Keratinocyte (primary cell): ENCODE data around the gene PAX5.

Source experiments
- CTCF ChIP-seq, 3 experiments: IDR thresholded peaks in 1 of 3; conservative IDR thresholded peaks in 1 of 3; optimal IDR thresholded peaks in 1 of 3; 2 replicates in 2 of 3; 3 replicates in 1 of 3; pipeline versions ENCODE3 to v1.5.1; 2011; ENCODE audit warnings: low read length in 3 of 3, mild to moderate bottlenecking in 3 of 3, moderate library complexity in 2 of 3, control low read depth in 1 of 3, inconsistent platforms in 1 of 3; ENCODE audit not compliant: insufficient read depth in 2 of 3; ENCODE audit errors: extremely low read depth in 1 of 3
- EZH2 ChIP-seq: IDR thresholded peaks from one replicate; pipeline ENCODE4 v1.6.1; 2012; ENCODE audit warnings: inconsistent platforms, mild to moderate bottlenecking, low read length, moderate library complexity

- TF ChIP-seq CTCF (optimal IDR thresholded peaks at IDR 0.05 in 1 of 3, IDR thresholded peaks at IDR 0.05 in 1 of 3, conservative IDR thresholded peaks at IDR 0.05 in 1 of 3; ENCODE audit: extremely low read depth in 1 of 3, insufficient read depth in 2 of 3, low read length in 3 of 3) = peak in 1 of 3 experiments; percentile 3
- TF ChIP-seq EZH2 = no peak
Observed at GRCh38 chr9:36969216-36969771, 64.8 kb downstream of the PAX5 start.
